CD4-positive, alpha-beta T cell treated with Interleukin-6 at 100 ng/mL for 8 hours (primary cell): ENCODE results near the gene TSPAN6.

Experiments
- DNase-seq: peaks from one replicate; pipeline ENCODE4 v3.0.0-alpha.2; 2020; ENCODE audit warnings: mixed read lengths, low spot score

TSPAN6 gene

DNA sequence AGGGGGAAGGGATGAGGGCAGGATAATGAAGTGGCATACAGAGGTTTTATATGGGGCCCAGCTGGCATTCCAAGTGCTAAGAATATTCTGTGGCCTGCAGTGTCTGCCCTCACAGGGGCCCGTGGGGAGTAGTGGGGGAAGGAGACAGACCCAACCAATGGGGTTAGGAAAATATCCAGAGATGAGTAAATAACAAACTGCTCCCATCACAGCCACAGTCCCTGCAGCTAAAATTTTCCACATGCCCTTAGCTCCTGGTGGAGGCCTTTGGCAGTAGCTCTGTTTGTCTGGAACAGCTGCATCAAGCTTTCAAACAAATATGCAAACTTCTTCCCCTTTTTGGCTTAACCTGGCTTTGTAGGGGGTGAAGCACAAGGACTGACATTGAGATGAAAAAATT, 10.5 kb upstream of the TSPAN6 start:
- DNase-seq = no peak

DNA sequence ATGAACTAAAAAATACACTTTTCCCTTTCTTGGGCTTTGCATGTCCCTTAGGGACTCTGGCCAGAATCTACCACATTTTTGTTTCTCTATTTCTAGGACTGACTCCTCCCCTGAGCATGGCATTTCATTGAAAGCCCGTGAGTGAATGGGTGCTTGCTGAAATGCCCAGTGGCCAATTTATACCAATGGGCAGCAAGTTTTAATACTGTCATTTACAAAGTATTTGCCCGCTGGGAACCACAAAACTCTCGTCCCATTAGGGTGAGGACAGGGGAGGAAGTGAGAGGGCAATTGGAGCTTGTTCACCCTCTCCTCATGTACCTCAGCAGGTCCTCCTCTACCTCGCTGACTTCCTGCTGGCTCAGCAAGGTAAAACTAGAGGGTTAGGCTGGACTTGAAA, 8.5 kb upstream of the TSPAN6 start:
- no peak for DNase-seq

DNA sequence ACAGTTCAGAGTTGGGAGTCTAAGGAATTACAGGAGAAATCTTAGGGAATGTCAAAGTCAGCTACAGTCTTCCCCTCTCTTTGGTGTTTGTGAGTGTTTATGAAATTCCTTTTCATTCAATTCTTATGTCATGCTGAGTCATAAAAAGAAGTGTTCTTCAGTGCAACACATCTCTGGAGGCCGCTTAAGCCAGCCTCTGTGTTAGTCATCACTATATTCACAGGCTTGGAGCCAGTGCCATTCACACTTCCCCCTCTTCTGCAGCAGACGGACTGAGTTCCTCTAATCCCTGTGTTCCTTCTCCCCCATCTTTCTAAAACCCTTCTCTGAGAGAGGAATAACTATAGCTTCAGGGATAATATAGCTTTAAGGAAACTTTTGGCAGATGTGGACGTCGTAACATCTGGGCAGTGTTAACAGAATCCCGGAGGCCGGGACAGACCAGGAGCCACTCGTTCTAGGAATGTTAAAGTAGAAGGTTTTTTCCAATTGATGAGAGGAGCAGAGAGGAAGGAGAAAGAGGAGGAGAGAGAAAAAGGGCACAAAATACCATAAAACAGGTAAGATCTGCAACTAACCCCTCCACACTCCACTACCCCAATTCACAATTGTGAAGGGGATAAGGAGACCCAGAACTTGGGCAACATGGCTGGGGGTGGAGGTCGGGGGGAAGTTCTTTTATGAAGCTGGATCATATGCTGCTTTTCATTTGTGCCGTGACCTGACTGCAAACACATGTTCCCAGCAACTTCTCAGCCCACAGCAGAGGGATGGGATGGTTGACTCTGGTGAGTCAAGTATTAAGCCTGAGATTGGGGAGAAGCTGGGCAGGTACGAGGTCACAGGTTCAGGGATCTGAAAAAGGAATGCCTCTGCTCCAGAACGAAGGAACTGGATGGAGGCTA, 7.6 kb upstream of the TSPAN6 start, which contains the start of gene SRPX2:
Gene SRPX2 (plus strand): TSS at position 244 of the 905 bp plus-strand sequence. CDS start 2,124 bp downstream, outside the sequence.
- DNase-seq = no peak

DNA sequence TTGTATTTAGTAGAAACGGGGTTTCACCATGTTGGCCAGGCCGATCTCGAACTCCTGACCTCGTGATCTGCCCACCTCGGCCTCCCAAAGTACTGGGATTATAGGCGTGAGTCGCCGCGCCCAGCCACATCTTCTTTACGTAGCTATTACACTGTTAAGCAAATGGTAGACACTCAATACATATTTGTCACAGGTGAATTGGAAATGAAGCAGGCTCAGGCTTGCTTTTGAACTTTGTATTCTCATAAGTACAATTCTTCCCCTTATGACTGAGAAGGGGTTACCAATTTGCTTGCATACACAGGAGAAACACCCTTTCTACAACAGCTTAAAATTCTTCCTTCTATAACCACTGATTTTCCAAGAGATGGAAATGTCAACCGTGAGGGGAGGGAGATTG, 6.6 kb upstream of the TSPAN6 start:
- no peak for DNase-seq

DNA sequence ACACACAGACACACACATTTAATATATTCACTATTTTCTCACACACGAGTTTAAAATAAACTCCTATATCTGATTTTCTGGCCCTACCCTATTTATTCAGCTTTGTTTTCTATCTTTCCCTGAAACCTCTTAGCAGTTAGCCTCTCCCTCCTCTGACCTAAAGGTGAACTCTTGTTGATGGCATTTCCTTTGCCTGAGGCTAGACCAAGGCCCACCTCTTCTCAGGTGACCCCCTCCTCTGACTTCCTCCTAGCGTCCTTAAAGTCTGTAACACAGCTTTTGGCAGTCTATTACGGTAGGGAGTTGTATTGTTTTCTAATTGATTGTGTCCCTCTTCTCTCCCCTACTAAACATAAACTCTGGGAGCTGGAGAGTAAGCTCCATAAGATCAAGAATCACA, 5.7 kb upstream of the TSPAN6 start:
- no peak for DNase-seq

DNA sequence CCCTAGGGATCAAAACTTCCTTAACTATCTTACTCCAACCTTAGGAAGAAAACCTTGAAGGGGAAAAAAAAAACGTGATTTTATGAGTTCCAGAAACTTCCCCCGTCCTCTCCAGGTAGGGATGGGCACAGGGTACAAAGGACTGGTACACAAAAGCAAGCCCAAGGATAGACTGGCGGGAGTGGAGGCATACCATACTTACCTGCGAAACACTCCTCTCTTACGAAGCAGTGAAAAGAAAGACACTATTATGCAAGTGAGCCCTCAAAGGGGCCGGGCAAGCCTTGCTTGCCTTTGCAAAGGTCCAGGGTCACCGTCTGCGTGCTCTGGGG, 651 bp downstream of the TSPAN6 start:
- no peak for DNase-seq

DNA sequence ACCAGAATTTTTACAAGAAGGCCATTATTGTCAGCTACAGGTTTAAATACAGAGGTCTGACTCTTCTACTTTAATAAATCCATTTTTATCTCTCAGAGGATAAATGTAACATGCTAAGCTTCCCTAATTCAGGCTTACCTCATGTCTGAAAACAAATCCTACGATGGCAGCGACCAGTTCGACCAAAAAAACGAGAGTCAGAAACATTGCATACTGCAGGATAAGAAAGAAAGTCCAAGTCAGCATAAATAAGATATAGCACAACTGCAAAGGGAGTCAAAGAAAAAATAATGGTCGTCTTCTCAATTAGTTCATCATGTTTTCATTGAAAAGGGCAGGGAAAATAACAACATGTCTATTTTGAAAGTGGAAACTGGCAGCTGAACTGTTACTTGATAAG, 1.6 kb downstream of the TSPAN6 start:
- no peak for DNase-seq

DNA sequence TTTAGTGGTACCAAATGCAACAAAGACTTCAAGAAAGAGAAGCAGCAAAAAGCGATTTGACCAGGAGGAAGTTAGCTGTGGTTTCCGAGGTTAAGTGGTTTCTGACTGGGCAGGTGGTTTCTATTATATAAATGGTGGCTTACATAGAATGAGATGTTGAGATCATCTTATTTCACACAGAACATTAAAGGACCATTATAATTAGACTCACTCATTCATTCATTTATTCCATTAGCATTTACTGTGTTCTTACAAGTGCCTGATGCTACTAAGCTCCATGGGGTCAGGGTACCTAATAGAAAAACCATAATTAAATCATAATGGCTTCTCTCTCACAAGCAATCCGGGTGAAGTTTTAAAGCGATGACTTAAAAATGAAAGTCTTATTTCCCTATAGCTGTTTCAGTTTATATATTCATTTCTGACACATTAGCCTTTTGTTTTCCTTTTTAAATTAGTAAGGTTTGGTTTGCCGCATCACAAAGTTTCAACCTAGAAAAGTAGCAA, 10.6 kb downstream of the TSPAN6 start:
- DNase-seq = no peak

DNA sequence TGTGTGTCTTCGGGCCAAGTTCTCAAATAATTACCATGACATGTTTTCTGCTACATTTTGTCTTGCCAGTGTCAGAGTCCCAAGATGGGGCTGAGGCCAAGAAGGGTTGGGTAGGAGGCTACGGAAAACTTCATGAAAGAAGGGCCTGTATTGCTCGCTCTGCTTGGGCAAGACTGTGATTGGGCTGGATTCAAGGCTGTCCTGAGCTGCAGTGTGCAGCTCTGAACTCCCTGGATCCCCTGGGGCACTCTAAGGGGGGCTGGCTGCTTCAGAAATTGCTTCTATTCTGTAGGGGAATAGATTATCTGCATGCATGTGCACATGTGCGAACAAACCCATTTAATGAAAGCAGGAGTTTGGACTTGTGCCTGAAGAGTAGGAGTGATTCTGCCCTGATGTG, 13.6 kb downstream of the TSPAN6 start:
- DNase-seq = no peak

DNA sequence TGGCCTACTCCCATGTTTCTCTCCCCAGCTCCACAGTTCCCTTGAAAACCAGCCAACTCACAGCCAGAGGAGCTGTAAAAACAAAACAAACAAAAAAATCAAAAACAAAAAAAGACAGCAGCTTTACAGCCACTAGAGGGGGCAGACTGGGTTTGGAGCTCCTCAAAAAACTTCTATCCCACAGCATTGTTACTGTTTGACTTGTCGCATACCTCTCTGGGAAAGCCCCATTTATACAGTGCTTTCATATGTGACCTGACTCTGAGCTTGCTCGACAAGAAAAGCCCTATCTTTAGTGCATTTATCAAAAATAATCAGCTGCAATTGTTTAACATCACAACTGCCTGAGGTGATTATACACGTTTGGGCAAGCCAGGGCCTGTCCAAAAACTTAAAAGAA, 21.6 kb downstream of the TSPAN6 start:
- no peak for DNase-seq

DNA sequence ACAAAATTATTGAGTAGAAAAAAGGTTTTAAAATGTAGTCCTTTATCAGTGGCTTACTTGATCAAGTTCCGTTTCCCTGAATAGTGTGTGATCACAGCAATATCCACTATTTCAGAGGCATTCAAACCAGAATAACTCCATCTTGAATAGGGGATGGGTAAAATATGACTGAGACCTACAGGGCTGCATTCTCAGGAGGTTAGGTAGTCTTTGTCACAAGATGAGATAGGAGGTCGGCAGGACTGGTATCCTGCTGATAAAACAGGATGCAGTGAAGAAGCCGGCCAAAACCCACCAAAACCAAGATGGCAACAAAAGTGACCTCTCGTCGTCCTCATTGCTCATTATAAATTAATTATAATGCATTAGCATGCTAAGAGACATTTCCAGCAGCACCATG, 24.7 kb downstream of the TSPAN6 start:
- no peak for DNase-seq

DNA sequence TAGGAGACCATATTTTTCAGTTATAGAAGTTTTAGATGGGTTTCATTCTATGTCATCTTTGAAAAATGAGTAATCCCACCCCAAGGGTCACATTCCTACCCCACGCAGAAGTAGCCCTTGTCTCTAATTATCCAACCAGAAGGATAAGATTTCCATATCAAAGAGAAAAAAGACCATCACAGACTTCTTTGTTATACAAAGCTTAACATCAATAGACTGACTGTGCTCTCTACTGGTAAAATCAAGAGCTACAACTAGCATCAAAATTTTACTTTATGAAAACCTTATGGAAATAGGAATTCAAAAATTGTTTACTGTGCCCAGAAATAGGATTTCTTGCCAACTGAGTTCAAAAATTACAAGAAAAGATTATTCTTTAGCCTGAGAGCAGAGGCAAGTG, 27.0 kb downstream of the TSPAN6 start:
- DNase-seq = no peak

DNA sequence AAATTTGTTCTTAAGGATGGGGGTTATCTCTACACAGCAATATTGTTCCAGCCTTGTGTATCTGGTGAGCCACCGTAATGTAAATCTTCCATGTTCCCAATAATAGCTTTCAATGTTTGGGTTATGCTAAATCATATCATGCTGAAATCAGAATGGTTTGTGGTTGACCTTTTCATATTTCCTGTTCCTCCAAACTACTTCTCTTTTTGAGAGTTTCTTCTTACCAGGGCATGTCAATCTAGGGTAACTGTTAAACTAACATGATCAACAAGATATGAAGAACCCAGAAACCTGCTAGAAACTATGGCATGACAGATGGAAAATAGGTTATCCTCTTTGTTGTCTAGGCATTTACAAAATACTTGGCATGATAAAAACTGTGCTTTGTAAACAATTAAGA, 29.9 kb downstream of the TSPAN6 start:
- DNase-seq = no peak

DNA sequence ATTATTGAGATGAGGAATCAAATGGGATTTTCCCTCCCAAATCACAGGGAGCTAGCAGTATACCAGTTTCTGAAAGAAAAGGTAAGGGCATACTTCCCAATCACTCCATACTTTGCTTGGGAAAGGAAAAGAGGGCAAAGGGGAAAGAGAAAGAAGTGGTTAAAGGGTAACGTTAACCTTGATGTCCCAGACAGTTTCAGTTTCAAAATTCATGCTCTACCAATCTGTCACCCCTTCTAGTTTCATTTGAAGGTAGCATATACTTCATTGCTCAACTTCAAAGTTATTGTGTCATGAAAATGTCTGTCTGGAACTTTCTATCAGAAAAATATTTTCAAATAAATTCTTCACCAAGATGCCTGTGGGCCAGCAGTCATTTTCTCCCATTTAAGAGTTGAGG, 35.8 kb downstream of the TSPAN6 start:
- DNase-seq = no peak

DNA sequence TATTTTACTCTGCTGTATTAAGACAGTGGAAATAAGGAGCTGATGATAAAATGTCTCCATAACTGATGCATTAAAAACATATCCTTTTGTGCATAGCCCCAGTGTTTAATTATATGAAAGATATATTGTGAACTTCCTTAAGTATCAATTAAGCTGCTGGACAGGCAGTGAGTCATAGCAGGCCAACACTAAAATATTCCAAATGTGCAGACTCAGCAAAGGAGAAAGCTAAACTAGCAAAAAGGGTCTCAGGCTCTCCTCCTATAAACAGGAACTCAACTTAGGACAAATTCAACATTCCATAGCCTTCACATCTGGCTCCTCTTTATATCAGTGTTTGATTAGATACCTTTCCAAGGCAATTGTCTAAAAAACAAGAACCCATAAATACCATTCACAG, 36.3 kb downstream of the TSPAN6 start:
- no peak for DNase-seq

DNA sequence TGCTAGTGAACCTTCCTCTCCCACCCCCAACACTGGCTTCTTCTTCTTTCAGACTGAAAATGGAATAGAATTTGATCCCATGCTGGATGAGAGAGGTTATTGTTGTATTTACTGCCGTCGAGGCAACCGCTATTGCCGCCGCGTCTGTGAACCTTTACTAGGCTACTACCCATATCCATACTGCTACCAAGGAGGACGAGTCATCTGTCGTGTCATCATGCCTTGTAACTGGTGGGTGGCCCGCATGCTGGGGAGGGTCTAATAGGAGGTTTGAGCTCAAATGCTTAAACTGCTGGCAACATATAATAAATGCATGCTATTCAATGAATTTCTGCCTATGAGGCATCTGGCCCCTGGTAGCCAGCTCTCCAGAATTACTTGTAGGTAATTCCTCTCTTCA, 37.1 kb downstream of the TSPAN6 start:
- DNase-seq = no peak

DNA sequence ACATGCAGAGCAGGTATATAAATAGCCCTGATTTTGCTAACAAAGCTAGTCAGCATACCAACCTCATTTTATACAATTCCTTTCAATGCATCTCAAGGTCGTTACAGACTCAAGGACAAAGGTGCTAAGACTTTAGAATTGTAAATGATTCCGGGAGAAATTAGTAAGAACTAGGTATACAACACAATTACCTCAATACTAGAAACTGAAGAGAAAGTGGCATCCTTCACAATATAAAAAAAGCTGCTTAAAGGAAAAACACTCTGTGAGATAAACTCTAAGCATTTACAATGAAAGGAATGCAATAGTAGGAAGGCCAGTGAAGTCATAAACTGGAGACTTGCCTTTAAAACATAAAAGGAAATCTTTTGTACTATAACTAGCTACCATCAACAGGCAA, 40.0 kb downstream of the TSPAN6 start:
- no peak for DNase-seq

DNA sequence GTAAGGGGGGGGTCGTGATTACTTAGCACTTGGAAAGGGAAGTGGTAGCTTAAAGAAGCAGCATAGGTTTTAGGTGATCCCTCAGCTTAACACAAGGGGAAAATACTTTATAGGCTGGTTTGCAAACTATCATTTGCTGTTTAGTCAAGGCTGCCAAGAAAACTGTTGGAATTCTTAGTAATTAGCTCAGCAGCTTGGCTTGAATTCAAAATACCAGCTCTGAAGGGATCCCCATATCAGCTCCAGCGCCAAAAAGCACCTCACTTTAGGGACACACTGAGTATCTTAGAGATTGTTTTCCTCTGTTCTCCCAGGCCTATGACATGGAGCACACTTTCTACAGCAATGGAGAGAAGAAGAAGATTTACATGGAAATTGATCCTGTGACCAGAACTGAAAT, 43.0 kb downstream of the TSPAN6 start:
- DNase-seq = no peak

DNA sequence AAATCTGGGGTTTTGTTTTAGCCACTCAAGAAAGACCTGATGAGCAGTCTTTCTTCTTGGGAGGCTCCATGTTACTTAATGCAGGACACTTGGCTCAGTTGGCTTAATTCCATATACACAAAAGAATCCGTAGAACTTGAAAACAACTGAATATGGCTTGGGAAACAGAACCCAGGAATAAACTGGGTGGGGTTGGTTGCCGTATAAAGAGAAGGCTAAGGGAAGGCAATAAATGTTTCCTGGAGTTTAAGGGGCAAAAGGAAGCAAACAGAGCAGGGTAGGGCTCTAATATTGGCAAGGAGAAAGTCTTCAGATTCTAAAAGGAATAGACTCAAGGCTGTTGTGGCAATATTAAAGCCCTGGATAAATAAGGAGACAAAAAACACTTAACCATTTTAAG, 43.5 kb downstream of the TSPAN6 start:
- no peak for DNase-seq

DNA sequence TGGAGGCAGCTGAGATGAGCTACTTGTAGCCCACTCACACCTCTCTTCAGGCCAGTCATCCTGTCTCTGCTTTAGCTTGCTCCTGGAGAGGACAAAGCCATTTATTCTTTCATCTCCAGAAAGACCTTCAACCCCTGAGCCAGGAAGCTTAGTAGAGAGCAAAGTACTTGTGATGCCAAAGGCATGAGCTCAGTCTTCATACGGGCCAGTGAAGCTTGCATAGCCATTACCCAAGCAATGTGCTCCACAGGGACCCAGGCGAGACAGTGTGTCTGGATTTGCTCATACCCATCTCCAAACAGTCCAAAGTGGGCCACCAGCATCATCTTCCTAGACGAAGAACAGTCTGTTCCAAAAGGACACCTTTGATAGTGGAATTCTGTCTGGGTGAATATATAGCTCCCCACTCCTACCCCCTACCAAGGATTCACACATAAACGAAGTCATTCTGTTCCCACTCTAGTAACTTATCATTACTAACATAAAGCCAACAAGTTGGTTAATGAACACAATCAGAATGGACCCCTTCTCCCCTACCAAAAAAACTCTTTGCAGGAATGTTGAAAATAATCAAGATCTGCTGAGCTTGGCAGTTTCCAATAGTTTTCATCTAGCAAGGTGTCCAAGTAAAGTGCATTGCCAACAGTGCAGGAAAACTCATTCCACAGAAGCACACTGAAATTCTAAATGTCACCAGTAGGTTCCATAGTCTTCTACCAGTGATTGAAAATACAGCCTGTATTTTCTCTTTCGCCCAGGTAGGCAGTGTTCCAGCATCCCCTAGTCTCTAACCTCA, 45.2 kb downstream of the TSPAN6 start:
- DNase-seq = no peak

DNA sequence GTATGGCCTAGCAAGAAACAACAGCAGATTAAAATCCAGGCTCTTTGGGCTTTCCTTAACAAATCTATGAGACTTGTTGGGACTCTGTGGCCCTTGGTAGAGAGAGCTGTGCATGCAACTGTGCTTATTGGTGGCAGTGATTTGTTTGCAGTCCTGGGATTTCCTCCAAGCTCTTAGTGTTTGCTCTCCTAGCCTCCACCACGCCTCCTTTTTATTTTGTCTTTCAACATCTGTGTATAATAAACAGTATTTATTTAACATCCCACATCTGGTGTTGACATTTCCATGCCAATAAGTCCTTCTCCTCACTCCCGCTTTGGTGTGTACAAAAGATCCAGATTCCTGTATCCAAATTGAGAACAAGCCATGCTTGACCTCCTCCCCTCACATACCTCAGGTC, 48.7 kb downstream of the TSPAN6 start:
- no peak for DNase-seq

DNA sequence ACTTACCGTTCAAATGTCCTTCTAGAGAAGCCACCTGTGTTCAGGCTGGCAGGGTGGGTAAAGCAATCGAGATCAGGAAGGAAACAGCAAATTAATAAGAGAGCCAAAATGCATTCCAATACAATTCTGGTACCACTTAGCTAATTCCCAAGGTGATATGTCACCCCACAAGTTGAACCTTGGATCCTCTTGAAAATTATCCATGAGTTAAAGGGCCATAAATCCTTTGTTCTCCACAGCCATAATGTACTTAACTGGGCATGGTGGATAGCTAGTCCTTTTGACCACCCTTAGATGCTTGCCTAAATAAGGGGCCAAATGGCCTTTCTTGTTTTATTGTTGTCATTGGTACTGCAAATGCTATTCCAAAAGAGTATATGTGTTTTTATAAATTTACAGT, 49.9 kb downstream of the TSPAN6 start:
- no peak for DNase-seq

DNA sequence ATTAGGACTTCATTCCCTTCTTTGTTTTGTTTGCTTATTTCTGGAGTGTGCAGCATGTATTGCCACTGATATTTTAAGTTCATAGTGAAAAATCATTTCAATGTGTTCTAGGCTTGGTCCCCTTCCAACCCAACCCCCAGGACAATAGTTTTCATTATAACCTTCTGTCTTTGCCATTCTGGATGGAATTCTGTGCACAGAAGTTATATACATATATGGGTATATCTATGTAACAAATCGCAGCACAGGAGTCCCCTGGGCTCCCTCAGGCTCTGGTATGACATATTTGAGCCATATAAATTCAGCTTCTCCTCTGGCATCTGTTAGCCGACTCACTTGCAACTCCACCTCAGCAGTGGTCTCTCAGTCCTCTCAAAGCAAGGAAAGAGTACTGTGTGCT, 52.0 kb downstream of the TSPAN6 start, which contains the start of gene TNMD:
Gene TNMD (plus strand): TSS at position 326 of the 400 bp plus-strand sequence. CDS start 83 bp downstream, outside the sequence.
- DNase-seq = no peak
